ENCODE measurements around the gene ASB5.

The ASB5 gene

DNA sequence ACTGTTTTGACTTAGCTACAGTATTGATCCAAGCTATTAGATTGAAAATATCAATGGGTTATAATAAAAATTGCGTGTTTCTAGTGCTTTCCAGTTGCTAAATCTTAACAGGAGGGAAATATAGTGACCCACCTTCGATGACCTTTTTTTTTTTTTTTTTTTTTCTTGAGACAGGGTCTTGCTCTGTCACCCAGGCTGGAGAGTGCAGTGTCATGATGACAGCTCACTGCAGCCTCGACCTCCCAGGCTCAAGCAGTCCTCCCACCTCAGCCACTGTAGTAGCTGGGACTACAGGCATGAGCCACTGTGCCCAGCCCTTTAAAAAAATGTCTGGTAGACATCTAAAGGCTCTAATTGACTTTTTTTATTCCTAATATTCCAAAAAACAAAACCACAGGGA, 3.8 kb upstream of the ASB5 start:
- Histone ChIP-seq H3K36me3 (ENCODE audit: insufficient read depth, low read length) (no peaks in the 10 kb centered on the region), H2AFZ (ENCODE audit: low read depth, low read length) (no peak overlapping the region), H3K4me3 (ENCODE audit: low read length) (no peak overlapping the region), H3K9me3 (ENCODE audit: low read length) (no peaks in the 10 kb centered on the region), H3K27me3 (ENCODE audit: insufficient read depth, low read length) (no peaks in the 10 kb centered on the region), H3K4me1 (ENCODE audit: insufficient read depth, low read length) (no peaks in the 10 kb centered on the region)

- no peaks in the 10 kb centered on the region for H3K36me3 ChIP-seq (ENCODE audit: insufficient read depth, low read length)
- no peak overlapping the region for H3K4me3 ChIP-seq (ENCODE audit: low read length)
- no peaks in the 10 kb centered on the region for H3K27me3 ChIP-seq (ENCODE audit: insufficient read depth, low read length)
- H2AFZ ChIP-seq (ENCODE audit: low read depth, low read length) = no peak overlapping the region
- H3K4me1 ChIP-seq (ENCODE audit: insufficient read depth, low read length) = no peaks in the 10 kb centered on the region
- H3K9me3 ChIP-seq (ENCODE audit: low read length) = no peaks in the 10 kb centered on the region
These were observed 2.7 kb upstream of the ASB5 start for GRCh38 chr4:176271749-176272148.

GRCh38 chr4:176270669-176271068, 1.6 kb upstream of the ASB5 start:
- Histone ChIP-seq H3K36me3 (ENCODE audit: insufficient read depth, low read length) (no peaks in the 10 kb centered on the region), H3K9me3 (ENCODE audit: low read length) (no peaks in the 10 kb centered on the region), H3K27me3 (ENCODE audit: insufficient read depth, low read length) (no peaks in the 10 kb centered on the region), H3K4me3 (ENCODE audit: low read length) (no peak overlapping the region), H2AFZ (ENCODE audit: low read depth, low read length) (no peak overlapping the region), H3K4me1 (ENCODE audit: insufficient read depth, low read length) (no peaks in the 10 kb centered on the region)

GRCh38 chr4:176266026-176266425, 3.0 kb downstream of the ASB5 start:
- Histone ChIP-seq H3K36me3 (ENCODE audit: insufficient read depth, low read length) (no peaks in the 10 kb centered on the region), H3K4me3 (ENCODE audit: low read length) (no peak overlapping the region)

DNA sequence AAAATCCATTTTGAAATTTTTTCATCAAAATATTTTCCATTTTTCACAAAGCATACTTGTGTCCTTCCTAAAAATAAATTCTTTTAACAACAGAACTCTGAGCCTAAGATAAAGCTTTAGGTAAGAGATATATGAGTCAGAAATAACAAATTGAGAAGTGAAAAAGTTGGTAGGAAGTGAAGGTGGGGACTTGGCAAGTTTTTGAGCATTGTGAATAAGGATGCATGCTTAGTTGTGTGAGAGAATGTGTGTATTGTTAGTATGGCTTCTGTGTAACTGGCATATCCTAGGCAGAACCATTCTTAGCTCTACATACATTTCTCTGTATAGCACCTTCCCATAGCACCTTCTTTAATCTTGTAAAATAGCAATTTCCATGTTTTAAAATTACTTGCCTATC, 6.8 kb downstream of the ASB5 start:
- Histone ChIP-seq H3K27me3 (ENCODE audit: insufficient read depth, low read length) (no peaks in the 10 kb centered on the region), H3K9me3 (ENCODE audit: low read length) (no peaks in the 10 kb centered on the region), H3K4me3 (ENCODE audit: low read length) (no peak overlapping the region), H2AFZ (ENCODE audit: low read depth, low read length) (no peak overlapping the region), H3K36me3 (ENCODE audit: insufficient read depth, low read length) (no peaks in the 10 kb centered on the region), H3K4me1 (ENCODE audit: insufficient read depth, low read length) (peaks cover 3% of the 10 kb centered on the region)

More at GRCh38 chr4:176266026-176266425, 3.0 kb downstream of the ASB5 start:
- no peaks in the 10 kb centered on the region for H3K9me3 ChIP-seq (ENCODE audit: low read length)
- no peaks in the 10 kb centered on the region for H3K27me3 ChIP-seq (ENCODE audit: insufficient read depth, low read length)
- H3K4me1 ChIP-seq (ENCODE audit: insufficient read depth, low read length) = no peaks in the 10 kb centered on the region
- no peak overlapping the region for H2AFZ ChIP-seq (ENCODE audit: low read depth, low read length)

DNA sequence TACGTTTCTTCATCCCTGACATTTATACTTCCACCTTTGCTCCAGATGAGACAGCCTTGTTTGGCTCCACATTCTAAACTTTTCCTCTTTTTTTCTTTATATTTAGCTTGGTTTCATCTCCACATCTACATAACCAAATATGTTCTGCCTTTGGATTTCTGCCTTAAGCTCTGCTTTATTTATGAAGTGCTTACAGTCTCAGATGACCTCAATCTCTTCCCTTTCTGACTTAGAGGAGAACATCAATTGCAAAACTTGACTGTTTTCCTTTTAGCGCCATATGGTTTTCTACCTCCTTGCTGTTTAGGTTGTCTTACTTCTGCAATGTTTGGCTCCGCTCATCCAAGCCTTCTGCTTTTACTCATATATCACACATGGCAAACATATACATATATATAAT, 7.5 kb downstream of the ASB5 start:
- Histone ChIP-seq H3K4me1 (ENCODE audit: insufficient read depth, low read length) (peaks cover 11% of the 10 kb centered on the region), H2AFZ (ENCODE audit: low read depth, low read length) (no peak overlapping the region), H3K4me3 (ENCODE audit: low read length) (no peak overlapping the region), H3K9me3 (ENCODE audit: low read length) (no peaks in the 10 kb centered on the region), H3K36me3 (ENCODE audit: insufficient read depth, low read length) (no peaks in the 10 kb centered on the region), H3K27me3 (ENCODE audit: insufficient read depth, low read length) (no peaks in the 10 kb centered on the region)

DNA sequence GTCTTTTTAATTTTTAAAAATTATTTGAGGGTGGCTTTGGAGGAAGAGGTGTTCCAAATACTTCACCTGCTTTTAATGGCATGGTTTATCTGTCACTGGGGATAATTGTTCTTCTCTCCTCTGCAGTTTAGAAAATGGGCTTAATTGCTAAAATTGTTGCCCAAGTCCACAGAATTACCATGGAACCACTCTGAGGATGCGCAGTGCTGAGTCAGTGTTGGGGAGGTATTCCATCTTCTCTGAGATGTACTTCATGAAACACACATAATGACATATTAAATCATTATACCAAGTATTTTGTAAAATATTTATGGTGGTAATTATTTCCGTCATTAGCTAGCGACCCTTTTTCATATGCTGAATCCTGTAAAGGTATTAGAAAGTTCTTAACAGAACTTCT, 8.0 kb downstream of the ASB5 start:
- no peak overlapping the region for H2AFZ ChIP-seq (ENCODE audit: low read depth, low read length)
- peaks cover 11% of the 10 kb centered on the region for H3K4me1 ChIP-seq (ENCODE audit: insufficient read depth, low read length)
- H3K27me3 ChIP-seq (ENCODE audit: insufficient read depth, low read length) = no peaks in the 10 kb centered on the region
- H3K4me3 ChIP-seq (ENCODE audit: low read length) = no peak overlapping the region
- no peaks in the 10 kb centered on the region for H3K36me3 ChIP-seq (ENCODE audit: insufficient read depth, low read length)
- no peaks in the 10 kb centered on the region for H3K9me3 ChIP-seq (ENCODE audit: low read length)

GRCh38 chr4:176259330-176260090, 9.5 kb downstream of the ASB5 start:
- no peaks in the 10 kb centered on the region for H3K9me3 ChIP-seq (ENCODE audit: low read length)
- no peak overlapping the region for H2AFZ ChIP-seq (ENCODE audit: low read depth, low read length)
- no peak overlapping the region for H3K4me3 ChIP-seq (ENCODE audit: low read length)
- H3K4me1 ChIP-seq (ENCODE audit: insufficient read depth, low read length) = peaks cover 11% of the 10 kb centered on the region
- no peaks in the 10 kb centered on the region for H3K27me3 ChIP-seq (ENCODE audit: insufficient read depth, low read length)
- H3K36me3 ChIP-seq (ENCODE audit: insufficient read depth, low read length) = no peaks in the 10 kb centered on the region

DNA sequence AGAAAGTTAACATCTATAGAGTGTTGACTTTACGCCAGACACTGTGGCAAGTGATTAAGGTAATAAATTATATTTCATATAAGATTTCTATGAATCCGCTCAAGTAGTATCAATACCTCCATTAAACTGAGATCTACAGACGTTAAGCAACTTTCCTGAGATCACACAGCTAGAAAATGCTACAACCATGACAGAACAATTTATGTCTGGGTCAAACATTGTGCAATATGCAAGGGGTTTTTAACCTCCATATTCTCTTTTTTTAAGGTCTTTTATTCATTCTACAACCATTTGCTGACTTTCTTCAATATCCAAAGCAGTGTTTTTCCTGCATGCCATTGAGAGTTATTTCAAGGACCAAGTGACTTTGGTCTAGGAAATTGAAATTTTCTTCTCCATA, 10.9 kb downstream of the ASB5 start:
- no peak overlapping the region for H3K4me3 ChIP-seq (ENCODE audit: low read length)

DNA sequence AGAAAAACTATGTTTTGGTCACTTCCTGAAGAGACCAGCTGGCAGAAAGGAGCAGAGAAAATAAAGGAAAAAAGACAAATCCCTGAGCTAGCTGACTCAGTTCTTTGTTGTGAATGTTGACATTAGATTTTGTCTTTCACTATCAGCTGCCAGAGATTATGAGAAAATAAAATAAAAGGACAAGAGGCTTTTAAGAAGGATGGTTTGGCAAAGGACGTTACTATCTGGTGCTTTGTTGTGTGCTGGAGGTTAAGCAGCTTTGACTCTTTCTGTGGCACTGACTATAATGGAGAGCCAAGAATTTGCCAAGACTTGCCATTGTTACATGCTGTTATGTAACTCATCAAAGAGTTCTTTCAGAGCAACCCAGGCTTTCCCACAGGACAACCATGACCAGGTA, 12.1 kb downstream of the ASB5 start:
- Histone ChIP-seq H3K27me3 (ENCODE audit: insufficient read depth, low read length) (no peaks in the 10 kb centered on the region), H3K36me3 (ENCODE audit: insufficient read depth, low read length) (no peaks in the 10 kb centered on the region), H3K4me3 (ENCODE audit: low read length) (no peak overlapping the region)

More for the DNA sequence above, 10.9 kb downstream of the ASB5 start:
- Histone ChIP-seq H3K4me1 (ENCODE audit: insufficient read depth, low read length) (peaks cover 11% of the 10 kb centered on the region), H3K36me3 (ENCODE audit: insufficient read depth, low read length) (no peaks in the 10 kb centered on the region), H3K27me3 (ENCODE audit: insufficient read depth, low read length) (no peaks in the 10 kb centered on the region), H2AFZ (ENCODE audit: low read depth, low read length) (no peak overlapping the region), H3K9me3 (ENCODE audit: low read length) (no peaks in the 10 kb centered on the region)

DNA sequence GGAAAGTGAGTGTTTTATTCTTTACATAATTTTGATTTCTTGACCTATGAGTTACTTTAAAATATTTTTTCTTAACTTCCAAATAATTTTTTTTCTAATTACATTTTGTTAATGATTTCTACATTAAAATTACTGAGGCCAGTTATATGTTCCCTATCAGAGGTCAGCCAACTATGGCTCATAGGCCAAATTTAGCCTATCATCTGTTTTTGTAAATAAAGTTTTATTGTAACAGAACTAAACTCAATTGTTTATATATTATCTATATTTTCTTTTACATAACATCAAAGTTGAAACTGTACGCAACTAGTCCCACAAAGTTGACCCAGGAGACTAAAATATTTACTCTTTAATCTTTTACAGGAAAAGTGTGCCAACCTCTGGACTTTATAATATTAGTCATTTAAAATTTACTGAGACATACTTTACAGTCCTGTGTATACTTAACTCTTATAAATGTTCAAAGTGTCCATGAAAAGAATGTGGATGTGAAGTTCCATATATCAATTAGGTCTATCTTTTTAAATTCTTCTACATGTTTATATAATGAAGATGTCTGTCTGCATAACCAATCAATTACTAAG, 26.2 kb downstream of the ASB5 start:
- Histone ChIP-seq H2AFZ (ENCODE audit: low read depth, low read length) (no peak overlapping the region), H3K36me3 (ENCODE audit: insufficient read depth, low read length) (no peaks in the 10 kb centered on the region), H3K27me3 (ENCODE audit: insufficient read depth, low read length) (no peaks in the 10 kb centered on the region)

More for the DNA sequence above, 12.1 kb downstream of the ASB5 start:
- H3K9me3 ChIP-seq (ENCODE audit: low read length) = no peaks in the 10 kb centered on the region
- H2AFZ ChIP-seq (ENCODE audit: low read depth, low read length) = peak overlapping the region; percentile 82
- H3K4me1 ChIP-seq (ENCODE audit: insufficient read depth, low read length) = peaks cover 11% of the 10 kb centered on the region

GRCh38 chr4:176241703-176242102, 27.3 kb downstream of the ASB5 start:
- no peaks in the 10 kb centered on the region for H3K36me3 ChIP-seq (ENCODE audit: insufficient read depth, low read length)
- peaks cover 11% of the 10 kb centered on the region for H3K4me1 ChIP-seq (ENCODE audit: insufficient read depth, low read length)
- no peak overlapping the region for H2AFZ ChIP-seq (ENCODE audit: low read depth, low read length)
- H3K4me3 ChIP-seq (ENCODE audit: low read length) = no peak overlapping the region
- no peaks in the 10 kb centered on the region for H3K27me3 ChIP-seq (ENCODE audit: insufficient read depth, low read length)
- no peaks in the 10 kb centered on the region for H3K9me3 ChIP-seq (ENCODE audit: low read length)

More for the DNA sequence above, 26.2 kb downstream of the ASB5 start:
- Histone ChIP-seq H3K9me3 (ENCODE audit: low read length) (no peaks in the 10 kb centered on the region), H3K4me1 (ENCODE audit: insufficient read depth, low read length) (peaks cover 11% of the 10 kb centered on the region), H3K4me3 (ENCODE audit: low read length) (no peak overlapping the region)

DNA sequence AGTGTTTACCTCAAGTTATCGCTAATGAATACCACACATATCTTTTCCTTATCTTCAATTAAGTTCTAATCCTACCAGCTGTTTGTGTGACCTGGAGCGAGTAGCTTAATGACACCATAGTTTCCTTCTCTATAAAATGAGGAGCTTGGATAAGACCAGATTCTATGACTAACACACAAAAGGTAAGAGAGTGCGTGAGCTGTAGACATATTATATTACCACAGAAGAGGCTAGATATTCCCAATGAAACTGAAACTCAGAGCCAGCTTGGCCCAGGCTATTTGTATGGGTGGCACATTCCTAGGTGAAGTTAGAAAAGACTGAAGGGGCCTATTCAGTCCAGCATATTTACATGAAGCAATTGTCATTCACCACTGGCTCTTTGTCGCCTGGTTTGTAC, 30.2 kb downstream of the ASB5 start:
- no peaks in the 10 kb centered on the region for H3K9me3 ChIP-seq (ENCODE audit: low read length)
- H3K36me3 ChIP-seq (ENCODE audit: insufficient read depth, low read length) = no peaks in the 10 kb centered on the region
- peaks cover 11% of the 10 kb centered on the region for H3K4me1 ChIP-seq (ENCODE audit: insufficient read depth, low read length)
- no peaks in the 10 kb centered on the region for H3K27me3 ChIP-seq (ENCODE audit: insufficient read depth, low read length)
- no peak overlapping the region for H3K4me3 ChIP-seq (ENCODE audit: low read length)
- H2AFZ ChIP-seq (ENCODE audit: low read depth, low read length) = no peak overlapping the region
